Kidney (tissue), 14 donors: Measurements from ENCODE around the gene NHSL2. TPM values are rescaled to one million over a fixed set of nuclear protein-coding genes. Genes with fewer than 3 reads are reported as not detected.

Experiments used
- DNase-seq, 5 donors: peaks; one replicate each; pipeline ENCODE4 v3.0.0-alpha.2; 2013 to 2020
- FAIRE-seq: peaks from 2 replicates; lab custom pipeline; 2012; peaks lifted over from hg19 to GRCh38; lab: Jason Lieb, UNC
- H3K27ac ChIP-seq, 2 donors: one replicate each; pipeline ENCODE4 v1.7.0; 2013; ENCODE audit warnings: low read depth in 2 of 2, low read length in 2 of 2, inconsistent platforms in 1 of 2
- H3K27me3 ChIP-seq: one replicate; pipeline ENCODE4 v1.7.1; 2013; ENCODE audit warnings: low read length, inconsistent platforms; ENCODE audit not compliant: control insufficient read depth, insufficient read depth
- H3K36me3 ChIP-seq, 3 donors: one replicate each; pipeline versions ENCODE4 v1.7.0 to v1.7.1; 2013; ENCODE audit warnings: low read length in 3 of 3, control low read depth in 1 of 3, inconsistent platforms in 1 of 3; ENCODE audit not compliant: insufficient read depth in 3 of 3, control insufficient read depth in 2 of 3
- H3K4me1 ChIP-seq, 3 donors: one replicate each; pipeline versions ENCODE4 v1.7.0 to v1.7.1; 2013; ENCODE audit warnings: low read length in 3 of 3, inconsistent platforms in 1 of 3, low read depth in 1 of 3; ENCODE audit not compliant: control insufficient read depth in 2 of 3, insufficient read depth in 2 of 3
- H3K4me3 ChIP-seq, 3 donors: one replicate each; pipeline versions ENCODE4 v1.7.0 to v1.8.1; 2013; ENCODE audit warnings: low read length in 3 of 3, control low read depth in 1 of 3, inconsistent platforms in 1 of 3
- H3K9ac ChIP-seq, 3 donors: one replicate each; pipeline versions ENCODE4 v1.7.0 to v1.7.1; 2013; ENCODE audit warnings: low read length in 3 of 3, control low read depth in 1 of 3, inconsistent platforms in 1 of 3
- H3K9me3 ChIP-seq, 3 donors: one replicate each; pipeline versions ENCODE4 v1.7.0 to v1.7.1; 2013; ENCODE audit warnings: low read length in 3 of 3, control low read depth in 1 of 3, inconsistent platforms in 1 of 3; ENCODE audit not compliant: control insufficient read depth in 2 of 3, insufficient read depth in 1 of 3
- CTCF ChIP-seq: IDR thresholded peaks from 3 replicates; pipeline ENCODE4 v1.5.1; 2012; ENCODE audit warnings: mild to moderate bottlenecking, moderate library complexity, borderline replicate concordance; ENCODE audit not compliant: insufficient read depth; ENCODE audit errors: extremely low read depth
- intact Hi-C: fragments of 100-400 bp; cut with DNase I; formaldehyde crosslinking; loops from one replicate; pipeline ENCODE4 v1.11.1; 2022
- polyA plus RNA-seq: library from polyadenylated mRNA; stranded (reverse); fragments of 350-450 nt; fragmentation: Illumina TruSeq; extraction: RNeasy Lipid Tissue Mini Kit (QIAGEN cat#74804); gene quantifications from one replicate; pipeline ENCODE4 v1.2.3, GENCODE V29; 2014; ENCODE audit warnings: low read depth, low replicate concordance; ENCODE audit not compliant: insufficient read depth
- total RNA-seq: library from RNA; stranded (reverse); fragmentation: NEBNext Ultra II Directional; extraction: Animal tissue kit (Norgen Biotek cat#: 25700); gene quantifications from one replicate; pipeline ENCODE4 v1.2.1, GENCODE V29; 2021
- donor health status: control.
- donor health status: control.
- donor health status: control.
- donor health status: control.
- donor health status: control.
- donor health status: DM: yes; HTN: yes; CAD: no.
- donor health status: Normal renal cell carcinoma (clear cell type).

The NHSL2 gene
- total and polyA plus RNA-seq, 2 donors from 2014 or later: 1.3 to 10.8 TPM

GRCh38 chrX:72071213-72071612 is 160.6 kb downstream of the NHSL2 start:
- no peak for FAIRE-seq
- TF ChIP-seq CTCF: no peak
- intact Hi-C loops: no loop called here
- H3K4me1 ChIP-seq: peaks cover 0 to 2% (median 0%) of the 10 kb centered on the region in 3 donors
- no peak for DNase-seq
- no peak overlapping the region for H3K4me3 ChIP-seq
- H3K9me3 ChIP-seq: no peaks in the 10 kb centered on the region
- no peaks in the 10 kb centered on the region for H3K36me3 ChIP-seq
- H3K27ac ChIP-seq: no peak overlapping the region
- H3K27me3 ChIP-seq: peaks cover 5% of the 10 kb centered on the region
- no peak overlapping the region for H3K9ac ChIP-seq

- TF ChIP-seq CTCF: no peak
- Histone ChIP-seq H3K4me1 (peaks cover 0 to 3% (median 0%) of the 10 kb centered on the region in 3 donors), H3K9me3 (no peaks in the 10 kb centered on the region), H3K4me3 (no peak overlapping the region), H3K27me3 (peaks cover 5% of the 10 kb centered on the region), H3K9ac (no peak overlapping the region), H3K27ac (no peak overlapping the region), H3K36me3 (no peaks in the 10 kb centered on the region)
- DNase-seq: no peak
- intact Hi-C loops: no loop called here
- FAIRE-seq: no peak
These were observed 163.0 kb downstream of the NHSL2 start for GRCh38 chrX:72073633-72074032.

GRCh38 chrX:72078411-72078810 is 167.8 kb downstream of the NHSL2 start:
- peaks cover 0 to 13% (median 0%) of the 10 kb centered on the region in 3 donors for H3K4me1 ChIP-seq
- H3K27ac ChIP-seq: no peak overlapping the region
- no peak for FAIRE-seq
- H3K36me3 ChIP-seq: no peaks in the 10 kb centered on the region
- H3K27me3 ChIP-seq: peaks cover 2% of the 10 kb centered on the region
- no peak overlapping the region for H3K4me3 ChIP-seq
- intact Hi-C loops: no loop called here
- no peak overlapping the region for H3K9ac ChIP-seq
- DNase-seq: no peak
- H3K9me3 ChIP-seq: no peaks in the 10 kb centered on the region
- no peak for TF ChIP-seq CTCF

- Histone ChIP-seq H3K4me1 (peaks cover 0 to 13% (median 0%) of the 10 kb centered on the region in 3 donors), H3K9me3 (no peaks in the 10 kb centered on the region), H3K9ac (no peak overlapping the region), H3K27me3 (peaks cover 2% of the 10 kb centered on the region), H3K4me3 (peak overlapping the region in 1 of 3 donors; percentile 49), H3K36me3 (no peaks in the 10 kb centered on the region), H3K27ac (peak overlapping the region in 1 of 2 donors; percentile 30)
- DNase-seq (peak in 2 of 5 donors; percentile 18 to 40), FAIRE-seq (no peak)
- TF ChIP-seq CTCF: no peak
- intact Hi-C loops: no loop called here
These were observed 169.0 kb downstream of the NHSL2 start for GRCh38 chrX:72079607-72080006.
